OCI-LY3 (cell line): ENCODE results near the gene MTUS2.

Source experiments
- EZH2phosphoT487 ChIP-seq: fragments of 200-600 bp; shearing (Covaris generic); IDR thresholded peaks from 2 replicates; pipeline ENCODE4 v1.6.1; 2018; ENCODE audit warnings: antibody characterized with exemption, mixed run types, low read depth
- TF ChIP-seq, protein P1 (sequence below): fragments of 200-600, 300-600 bp; sonication (generic); IDR thresholded peaks from 2 replicates; pipeline ENCODE4 v1.5.1; 2014; ENCODE audit warnings: antibody characterized with exemption, low read length, low read depth

DNA sequence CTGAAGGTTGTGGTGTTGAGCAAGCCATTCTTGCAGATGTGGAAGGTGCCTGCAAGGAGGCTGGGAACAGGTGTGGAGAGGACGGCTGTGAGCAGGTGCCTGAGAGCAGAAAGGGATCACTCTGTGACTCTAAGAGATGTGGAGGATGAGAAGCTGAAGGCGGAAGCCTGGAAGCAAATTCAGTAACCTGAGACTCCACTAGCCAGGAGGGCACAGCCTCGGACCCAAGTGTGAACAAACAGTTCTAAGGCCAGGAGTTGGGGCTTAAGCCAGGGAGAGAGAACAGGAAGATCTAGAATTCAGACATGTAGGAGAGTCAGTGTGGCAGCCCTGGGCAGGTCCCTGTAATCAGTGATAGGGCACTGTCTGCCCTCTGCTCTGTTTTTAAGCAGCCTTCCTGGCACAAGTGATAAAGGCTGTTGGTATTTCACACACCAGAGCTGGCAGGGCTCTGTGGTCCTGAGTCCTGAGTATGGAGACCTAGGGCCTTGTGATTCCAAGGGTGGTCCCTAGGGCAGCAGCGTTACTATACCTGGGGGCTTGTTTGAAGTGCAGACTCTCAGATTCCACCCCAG is 644.1 kb downstream of the MTUS2 start:
- TF ChIP-seq, protein P1, sequence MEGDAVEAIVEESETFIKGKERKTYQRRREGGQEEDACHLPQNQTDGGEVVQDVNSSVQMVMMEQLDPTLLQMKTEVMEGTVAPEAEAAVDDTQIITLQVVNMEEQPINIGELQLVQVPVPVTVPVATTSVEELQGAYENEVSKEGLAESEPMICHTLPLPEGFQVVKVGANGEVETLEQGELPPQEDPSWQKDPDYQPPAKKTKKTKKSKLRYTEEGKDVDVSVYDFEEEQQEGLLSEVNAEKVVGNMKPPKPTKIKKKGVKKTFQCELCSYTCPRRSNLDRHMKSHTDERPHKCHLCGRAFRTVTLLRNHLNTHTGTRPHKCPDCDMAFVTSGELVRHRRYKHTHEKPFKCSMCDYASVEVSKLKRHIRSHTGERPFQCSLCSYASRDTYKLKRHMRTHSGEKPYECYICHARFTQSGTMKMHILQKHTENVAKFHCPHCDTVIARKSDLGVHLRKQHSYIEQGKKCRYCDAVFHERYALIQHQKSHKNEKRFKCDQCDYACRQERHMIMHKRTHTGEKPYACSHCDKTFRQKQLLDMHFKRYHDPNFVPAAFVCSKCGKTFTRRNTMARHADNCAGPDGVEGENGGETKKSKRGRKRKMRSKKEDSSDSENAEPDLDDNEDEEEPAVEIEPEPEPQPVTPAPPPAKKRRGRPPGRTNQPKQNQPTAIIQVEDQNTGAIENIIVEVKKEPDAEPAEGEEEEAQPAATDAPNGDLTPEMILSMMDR: no peak
- TF ChIP-seq EZH2phosphoT487: no peak
